NCI-H748 (cell line): ENCODE data around the gene TRIM45.
"Not testable (repeated sequence)": the region's sequence is repeated elsewhere in the genome, so short reads cannot be mapped to it uniquely, and the experiment has no call there.

Experiments used
- DNase-seq: peaks from one replicate; lab custom pipeline; 2025; ENCODE audit not compliant: unreplicated experiment; lab: John Stamatoyannopoulos, UW

TRIM45 gene

DNA sequence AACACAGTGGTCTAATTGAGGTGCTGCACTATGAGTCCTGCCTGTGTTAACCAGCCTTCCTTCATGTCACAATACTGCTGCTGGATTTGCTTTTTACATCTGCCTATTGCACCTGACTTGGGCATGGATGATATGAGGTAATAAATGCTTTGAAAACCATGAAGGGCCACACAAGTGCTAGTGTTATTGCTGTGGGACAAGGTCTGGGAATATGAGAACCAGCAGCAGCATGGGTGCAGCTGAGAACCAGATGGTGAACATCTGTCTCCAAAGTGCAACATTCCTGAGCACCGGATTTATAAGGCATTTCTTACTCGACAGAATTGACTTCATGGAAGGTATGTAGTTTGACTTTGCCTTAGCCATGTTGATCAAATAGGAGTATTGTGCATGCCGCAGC is 16.6 kb downstream of the TRIM45 start:
- DNase-seq, result no peak

DNA sequence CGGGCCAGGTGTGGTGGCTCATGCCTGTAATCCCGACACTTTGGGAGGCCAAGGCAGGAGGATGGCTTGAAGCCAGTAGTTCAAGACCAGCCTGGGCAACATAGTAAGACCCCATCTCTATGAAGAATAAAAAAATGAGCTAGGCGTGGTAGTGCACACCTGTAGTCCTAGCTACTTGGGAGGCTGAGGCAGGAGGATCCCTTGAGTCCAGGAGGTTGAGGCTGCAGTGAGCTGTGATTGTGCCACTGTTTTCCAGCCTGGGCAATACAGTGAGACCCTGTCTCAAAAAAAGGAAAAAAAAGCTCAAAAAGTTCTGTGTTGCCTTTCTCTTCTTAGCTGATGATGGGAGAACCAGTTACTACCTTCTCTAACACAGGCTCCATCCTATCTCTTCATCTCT is 19.7 kb downstream of the TRIM45 start:
- not testable (repeated sequence) for DNase-seq

DNA sequence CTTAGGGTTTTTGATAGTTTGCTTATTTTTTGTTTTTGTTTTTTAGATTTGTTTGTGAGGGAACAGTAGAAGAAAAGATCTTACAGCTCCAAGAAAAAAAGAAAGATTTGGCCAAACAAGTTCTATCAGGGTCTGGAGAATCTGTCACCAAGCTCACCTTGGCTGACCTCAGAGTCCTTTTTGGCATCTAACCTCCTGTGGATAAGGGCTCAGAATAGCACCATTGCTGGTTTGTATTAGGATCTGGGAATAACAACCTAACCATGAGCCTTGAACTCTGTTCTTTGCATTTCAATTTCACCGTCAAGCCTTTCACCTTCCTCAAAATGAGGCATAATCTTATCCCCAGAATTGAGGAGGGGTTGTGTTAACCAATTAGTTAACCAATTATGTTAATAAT is 20.2 kb downstream of the TRIM45 start:
- DNase-seq, result no peak

DNA sequence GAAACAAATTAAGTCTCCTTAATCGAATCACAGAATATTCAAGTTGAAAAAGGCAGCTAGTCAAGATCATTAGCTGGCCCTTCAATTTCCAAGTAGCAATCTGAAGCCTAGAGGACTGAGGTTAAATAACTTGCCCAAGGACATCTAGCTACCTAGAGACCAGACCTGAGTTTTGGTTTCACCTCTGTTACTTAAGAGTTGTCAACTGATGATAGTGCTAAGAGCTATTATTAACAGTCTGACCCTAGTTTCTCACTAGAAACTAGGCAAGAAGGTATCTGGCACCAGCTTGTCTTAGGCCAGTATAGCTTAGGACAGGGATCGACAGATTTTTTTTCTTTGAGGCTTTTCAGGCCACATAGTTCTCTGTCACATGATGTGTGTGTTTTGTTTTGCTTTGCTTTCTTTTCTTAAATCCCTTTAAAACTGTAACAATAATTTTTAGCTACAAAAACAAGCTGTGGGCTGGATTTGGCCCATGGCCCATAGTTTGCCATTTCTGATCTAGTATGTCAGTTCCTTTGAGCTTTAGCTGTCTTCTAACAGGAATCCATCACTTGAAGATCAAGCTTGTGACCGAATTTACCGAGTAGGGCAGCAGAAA is 23.2 kb downstream of the TRIM45 start:
- no peak for DNase-seq

DNA sequence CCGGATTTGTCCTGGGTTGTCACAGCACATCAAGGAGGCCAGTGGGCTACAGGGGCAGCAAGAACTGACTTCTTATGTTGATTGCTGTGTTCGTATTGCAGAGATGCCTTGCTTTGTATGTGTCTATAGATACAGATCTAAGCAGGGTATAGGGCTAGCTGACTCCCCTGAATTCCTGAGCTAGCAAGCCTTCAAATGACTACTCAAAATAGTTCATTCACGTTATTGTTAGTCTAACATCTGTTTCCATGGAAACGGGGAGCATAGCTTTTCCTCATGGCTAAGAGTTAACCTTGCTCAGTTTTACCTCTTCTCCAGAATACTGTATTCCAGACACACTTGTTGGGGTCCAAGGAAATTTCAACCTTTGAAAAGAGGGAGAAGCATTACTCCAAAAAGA is 24.1 kb downstream of the TRIM45 start:
- no peak for DNase-seq

DNA sequence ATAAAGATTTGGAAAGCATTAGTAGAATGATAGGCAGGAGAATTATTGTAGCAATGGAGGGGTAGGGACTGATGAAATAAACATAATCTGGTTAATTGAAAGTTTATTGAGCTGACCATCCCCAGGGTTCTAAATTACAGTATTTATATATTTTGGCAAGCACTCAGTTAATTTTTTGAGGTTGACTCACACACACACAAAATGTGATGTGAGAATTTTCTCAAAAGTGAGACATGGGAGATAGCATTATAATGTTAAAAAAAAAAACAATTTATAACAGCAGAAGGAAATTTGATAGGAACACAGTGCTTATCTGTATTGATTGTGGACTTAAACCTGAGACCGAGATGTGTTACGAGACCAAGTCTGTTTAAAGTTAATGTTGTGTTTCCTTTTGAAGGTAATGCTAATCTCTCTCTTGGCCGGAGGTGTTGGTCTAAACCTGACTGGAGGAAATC is 24.6 kb downstream of the TRIM45 start:
- DNase-seq, result no peak

DNA sequence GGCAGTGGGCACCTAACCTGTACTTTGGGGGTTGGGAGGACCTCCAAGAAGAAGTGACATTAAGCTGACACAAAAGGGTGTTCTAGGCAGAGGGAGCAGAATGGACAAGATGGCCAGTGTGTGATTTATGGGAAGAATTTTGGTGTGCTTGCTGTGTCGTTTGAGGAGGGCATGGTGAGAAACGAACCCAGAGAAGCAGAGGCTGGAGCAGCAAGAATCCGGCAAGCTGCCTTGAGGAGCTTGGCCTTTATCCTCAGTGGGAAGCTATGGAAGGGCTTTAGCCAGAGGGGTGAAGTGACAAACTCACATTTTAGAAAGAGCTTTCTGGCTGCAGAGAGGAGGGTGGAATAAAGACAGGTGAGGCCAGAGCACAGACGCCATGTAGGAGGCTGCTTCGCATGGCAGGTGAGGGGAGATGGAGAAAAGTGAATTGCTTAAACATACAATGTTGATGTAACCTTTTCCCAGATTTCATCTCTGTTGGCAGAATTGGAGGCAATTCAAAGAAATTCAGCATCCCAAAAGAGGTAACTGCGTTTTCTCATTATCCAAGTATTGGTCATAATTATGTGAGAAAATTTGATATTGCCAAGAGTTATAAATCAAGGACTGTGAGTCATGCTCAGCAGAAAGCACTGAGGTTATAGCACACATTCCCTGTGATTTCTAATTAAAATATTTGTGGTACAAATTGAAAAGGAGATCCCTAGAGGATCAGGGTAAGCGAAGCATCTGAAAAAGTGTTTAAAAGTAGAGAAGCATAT is 26.5 kb downstream of the TRIM45 start:
- no peak for DNase-seq

DNA sequence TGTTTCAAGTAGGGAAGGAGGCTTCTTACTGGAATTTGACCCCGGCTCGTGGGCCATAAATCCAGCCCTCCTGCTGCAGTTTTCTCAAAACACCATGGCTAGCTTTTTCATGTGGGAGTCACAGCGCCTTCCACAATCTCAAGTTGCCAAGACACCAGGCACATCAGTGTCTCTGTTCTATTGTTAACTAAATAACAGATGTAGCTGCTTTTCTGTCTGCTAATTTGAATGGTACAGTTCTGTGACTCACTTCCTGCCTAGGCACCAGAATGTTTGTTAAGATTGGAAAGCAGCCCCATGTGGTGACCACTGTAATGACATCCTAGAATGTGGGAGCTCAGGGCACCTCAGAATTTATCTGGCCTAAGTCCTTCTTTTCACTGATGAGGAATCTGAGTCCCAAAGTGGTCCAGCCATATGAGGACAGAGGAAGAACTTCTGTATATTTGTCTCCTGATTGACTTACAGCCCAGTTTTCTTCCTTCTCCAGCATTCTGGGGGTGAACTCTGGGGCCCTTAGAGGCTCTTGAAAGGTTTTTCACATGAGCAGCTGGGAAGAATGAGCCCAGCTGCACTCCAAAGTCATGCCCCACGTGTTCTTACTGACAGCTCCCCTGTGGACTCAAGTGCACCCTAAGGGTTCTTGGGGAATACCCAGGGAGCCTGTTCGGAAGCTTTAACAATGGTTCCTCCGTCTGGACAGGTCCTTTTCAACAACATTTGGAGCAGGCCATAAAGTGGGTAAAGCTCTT is 27.5 kb downstream of the TRIM45 start:
- no peak for DNase-seq

DNA sequence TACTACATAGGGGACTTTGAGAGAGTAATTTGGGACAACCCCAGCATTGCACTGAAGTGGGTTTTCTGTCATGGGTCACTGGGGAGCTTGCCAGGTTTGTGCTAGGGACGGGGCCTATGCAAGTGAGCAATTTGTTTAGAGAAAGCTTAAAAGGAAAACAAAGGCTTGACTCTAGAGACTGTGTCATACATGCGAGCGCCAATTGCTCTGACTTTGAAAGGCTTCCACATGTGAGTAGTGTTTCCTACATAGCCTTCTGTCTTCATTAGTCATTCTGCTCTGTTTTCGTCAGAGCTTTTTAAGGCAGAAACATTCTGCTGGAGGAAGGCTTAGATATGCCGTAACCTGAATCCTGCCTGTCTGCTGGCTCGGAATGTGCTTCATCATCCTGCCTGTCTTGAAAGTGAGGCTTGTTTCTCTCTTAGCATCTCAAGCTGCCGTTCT is 28.4 kb downstream of the TRIM45 start:
- no peak for DNase-seq

DNA sequence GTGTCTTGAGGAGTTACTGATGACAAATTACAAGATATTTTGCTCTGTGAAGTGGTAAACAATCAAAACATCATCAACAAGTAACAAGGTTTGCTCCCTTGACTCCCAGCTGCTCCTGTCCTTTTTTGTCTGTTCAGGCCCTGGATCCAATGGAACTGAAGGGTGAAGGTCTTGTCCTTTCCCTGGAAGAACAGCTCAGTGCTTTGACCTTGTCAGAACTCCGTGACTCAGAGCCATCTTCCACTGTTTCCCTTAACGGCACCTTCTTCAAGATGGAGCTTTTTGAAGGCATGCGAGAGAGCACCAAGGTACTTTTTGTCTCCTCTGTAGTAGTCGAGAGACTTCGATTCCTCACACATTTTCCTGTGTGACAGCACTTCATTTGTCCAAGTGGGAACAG is 29.0 kb downstream of the TRIM45 start:
- DNase-seq, result no peak

DNA sequence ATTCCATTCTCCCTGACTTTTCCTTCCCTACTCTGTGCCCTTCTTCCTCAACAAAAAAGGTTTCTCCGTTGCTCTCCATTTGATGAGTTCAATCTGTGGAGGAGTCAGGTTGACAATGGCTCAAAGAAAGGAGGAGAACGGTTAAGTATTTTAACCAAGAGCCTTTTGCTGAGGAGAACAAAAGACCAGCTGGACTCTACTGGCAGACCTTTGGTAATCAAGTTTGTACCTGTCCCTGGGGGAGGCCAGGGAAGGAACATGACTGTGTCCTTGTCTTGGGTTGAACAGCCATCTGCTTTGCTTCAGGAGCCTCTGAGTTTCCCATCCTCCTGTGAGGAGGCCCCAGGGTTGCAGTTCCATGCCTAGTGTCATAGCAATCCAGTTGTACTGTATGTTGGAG is 31.6 kb downstream of the TRIM45 start:
- no peak for DNase-seq

DNA sequence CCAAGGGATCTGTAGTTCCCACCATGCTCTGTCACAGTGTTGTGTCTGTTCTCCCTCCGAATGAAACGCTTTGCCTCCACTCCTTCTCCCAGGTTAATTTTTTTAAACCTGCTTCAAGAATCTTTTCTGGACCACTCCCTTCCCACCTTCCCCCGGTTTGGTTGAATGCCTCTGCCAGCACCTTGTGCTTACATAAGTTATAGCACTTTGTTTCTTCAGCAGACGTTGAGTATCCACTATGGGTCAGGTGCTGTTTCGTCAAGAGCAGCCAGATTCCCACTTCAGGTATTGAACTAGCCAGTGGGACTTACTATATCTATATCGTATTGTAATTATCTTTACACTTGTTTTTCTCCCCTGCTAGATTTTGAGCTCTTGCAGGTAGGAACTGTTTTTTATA is 33.9 kb downstream of the TRIM45 start:
- no peak for DNase-seq

DNA sequence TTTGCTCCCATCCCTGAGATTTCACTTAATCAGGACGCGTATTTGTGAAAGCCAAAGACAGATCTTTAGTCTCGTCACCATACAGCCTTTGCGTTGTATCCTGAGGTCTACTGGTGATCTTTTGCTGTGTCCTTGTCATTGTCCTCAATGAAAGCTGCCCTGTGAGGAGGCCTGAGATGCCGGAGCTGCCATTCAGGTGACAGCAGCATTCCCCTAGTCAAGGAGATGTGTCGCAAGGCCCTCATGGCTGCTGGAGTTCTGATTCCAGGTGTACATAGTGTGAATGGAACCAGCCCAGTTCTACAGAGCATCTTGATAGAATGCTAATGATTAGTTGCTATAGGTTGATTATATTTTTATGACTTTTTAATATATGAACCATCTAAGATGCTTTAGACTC is 37.3 kb downstream of the TRIM45 start:
- no peak for DNase-seq

DNA sequence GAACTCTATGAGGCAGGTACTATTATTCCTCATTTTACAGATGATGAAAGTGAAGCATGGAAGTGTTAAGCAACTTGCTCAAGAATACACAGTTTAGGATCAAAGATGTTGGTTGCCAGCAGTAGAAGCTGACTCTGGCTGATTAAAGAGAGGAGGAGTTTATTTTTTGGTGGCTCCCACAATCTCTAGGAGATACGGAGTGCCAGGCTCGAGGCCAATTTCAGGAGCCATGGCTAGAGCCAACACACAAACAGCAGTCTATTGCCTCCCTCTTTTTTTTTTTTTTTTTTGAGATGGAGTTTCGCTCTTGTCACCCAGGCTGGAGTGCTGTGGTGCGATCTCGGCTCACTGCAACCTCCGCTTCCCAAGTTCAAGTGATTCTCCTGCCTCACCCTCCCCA is 41.8 kb downstream of the TRIM45 start:
- no peak for DNase-seq

DNA sequence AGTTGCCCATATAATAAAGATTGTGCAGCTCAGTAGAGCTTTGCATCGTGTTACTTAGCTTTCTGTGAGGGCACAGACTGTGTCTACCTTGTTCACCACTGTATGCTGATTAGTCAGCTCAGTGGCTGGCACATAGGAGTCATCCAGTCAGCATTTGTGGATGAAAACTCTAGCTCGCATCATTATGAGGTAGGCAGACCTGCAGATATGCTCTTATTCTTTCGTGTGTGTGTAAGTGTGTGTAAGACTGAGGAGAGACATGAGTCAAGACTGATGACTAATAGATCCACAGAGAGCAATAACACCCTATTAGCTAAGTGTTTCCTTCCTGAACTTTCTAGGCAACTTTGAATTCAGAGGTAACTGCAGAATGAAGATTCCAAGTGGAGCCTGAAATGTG is 44.3 kb downstream of the TRIM45 start:
- DNase-seq, result no peak

DNA sequence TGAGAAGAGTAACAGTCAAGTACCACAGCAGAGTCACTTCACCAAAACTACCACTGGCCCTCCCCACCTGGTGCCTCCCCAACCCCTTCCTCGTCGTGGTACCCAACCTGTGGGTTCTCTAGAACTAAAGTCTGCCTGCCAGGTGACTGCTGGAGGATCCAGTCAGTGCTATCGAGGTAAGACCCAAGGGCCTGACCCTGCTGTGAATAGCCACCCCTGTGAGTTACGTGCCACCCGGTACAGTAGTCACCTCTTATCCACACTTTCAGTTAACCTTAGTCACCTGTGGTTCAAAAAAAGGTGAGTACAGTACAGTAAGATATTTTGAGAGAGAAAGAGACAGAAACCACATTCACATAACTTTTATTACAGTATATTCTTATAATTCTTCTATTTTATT is 44.9 kb downstream of the TRIM45 start:
- DNase-seq, result no peak

DNA sequence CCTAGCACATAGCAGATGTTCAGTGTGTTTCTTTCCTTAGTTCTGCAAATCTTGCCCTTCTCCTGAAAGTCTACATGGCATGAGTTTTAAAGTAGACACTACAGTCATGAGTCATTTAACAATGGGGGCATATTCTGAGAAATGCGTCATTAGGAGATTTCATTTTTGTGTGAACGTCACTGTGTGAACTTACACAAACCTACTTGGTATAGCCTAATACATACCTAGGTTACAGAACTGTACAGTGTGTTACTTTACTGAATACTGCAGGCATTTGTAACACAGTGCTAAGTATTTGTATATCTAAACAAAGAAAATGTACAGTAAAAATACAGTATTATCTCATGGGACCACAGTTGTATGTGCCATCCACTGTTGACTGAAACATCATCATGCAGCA is 51.4 kb downstream of the TRIM45 start:
- no peak for DNase-seq

DNA sequence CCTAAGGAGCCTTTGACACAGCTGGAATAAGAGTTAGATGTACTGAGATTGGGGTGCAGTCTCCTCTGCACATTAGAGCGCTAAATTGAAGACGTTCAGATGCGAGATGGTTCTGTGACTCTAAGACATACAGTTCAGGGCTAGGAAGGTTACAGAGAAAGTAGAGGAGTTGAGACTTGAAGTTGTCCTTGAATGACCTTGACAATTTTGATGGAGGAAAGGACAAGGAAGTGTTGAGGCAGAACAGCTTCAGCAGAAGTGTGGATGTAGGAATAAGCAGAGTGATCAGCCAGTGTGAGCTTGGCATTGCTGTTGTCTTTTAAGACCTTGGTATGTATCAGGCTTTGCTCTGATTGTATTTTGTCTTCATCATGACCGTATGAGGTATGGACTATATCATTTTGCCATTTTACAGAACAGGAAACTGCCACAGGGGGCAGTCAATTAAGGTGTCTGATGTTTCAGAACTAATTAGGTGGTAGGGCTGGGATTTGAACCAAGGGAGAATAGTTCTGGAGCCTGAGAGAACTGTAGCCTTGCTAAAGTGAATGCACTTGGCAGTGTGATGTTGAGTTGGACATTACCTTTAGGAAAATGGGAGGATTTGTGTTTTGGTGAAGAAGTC is 52.2 kb downstream of the TRIM45 start:
- no peak for DNase-seq

DNA sequence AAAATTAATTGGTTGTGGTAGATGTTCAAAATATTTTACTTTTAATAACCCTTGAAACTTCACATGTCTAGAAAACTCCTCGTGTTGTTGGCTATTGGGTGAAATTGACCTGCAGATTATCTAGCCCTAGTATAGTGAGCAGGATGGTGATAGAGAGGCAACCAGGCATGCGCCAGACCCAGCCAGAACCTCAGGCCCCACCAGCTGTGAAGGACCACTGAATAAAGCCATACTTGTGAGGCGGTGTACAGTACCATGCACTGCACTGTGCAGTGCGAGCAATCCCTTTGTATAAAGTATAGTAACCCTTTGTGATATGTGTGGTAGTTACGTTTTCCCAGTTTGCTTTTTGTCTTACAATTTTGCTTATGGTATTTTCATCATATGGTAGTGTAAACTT is 53.0 kb downstream of the TRIM45 start:
- no peak for DNase-seq

DNA sequence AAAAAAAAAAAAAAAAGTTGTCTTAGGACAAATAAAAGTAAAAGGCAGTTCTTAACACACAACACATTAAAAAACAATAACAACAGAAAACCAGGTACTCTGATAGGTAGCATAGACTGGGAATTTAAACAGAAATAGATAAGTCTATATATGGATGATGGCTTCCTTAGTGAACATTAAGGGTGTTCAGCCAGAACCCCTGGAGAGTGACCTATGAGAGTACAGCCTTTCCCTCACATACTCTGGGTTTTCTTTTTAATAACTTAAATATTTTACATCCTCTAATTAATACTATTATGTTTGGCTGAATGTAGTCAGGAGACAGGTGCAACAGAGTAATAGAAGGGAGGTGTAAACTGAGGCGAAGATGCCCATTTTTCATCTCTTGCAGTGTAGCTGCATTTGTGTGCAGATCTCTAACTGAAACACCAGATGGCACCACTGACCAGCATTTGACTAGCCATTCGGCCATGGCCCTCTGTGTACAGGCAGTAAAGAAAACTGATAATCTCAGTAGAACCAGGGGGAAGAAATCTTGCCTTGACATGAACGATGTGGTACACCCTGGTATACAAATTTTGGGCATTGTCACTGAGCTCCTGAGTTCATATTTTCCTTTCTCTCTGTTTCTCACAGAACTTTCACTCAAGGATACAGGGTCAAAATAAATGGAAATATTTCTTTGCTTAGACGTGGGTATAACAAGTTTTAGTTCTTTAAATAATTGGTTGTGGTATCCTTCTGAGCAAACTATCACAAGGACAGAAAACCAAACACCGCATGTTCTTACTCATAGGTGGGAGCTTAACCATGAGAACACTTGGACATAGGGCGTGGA is 53.8 kb downstream of the TRIM45 start:
- peak; percentile 46 for DNase-seq

DNA sequence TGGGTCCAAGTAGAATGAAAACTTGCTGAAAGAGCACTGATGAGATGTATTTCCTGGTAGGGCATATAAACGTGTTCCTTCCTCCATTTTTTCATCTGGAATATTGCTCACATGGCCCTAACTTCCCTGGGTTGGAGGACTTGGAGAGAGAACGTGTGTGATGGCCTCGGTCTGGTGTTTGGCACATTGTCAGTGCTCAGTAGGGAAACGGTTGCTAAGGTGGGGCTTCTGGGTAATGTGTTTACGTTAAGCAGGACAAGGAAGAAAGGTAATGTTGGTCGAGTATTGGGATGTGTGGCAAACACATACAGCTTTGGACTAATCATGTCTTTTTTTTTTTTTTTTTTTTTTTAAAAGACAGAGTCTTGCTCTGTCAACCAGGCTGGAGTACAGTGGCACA is 55.2 kb downstream of the TRIM45 start:
- no peak for DNase-seq
